H9 (cell line): ENCODE results near the gene SIGLEC12. TPM values are rescaled to one million over a fixed set of nuclear protein-coding genes. Genes with fewer than 3 reads are reported as not detected.

ENCODE experiments used
- DNase-seq: peaks from one replicate; pipeline ENCODE4 v3.0.0-alpha.2; 2017
- H2AFZ ChIP-seq: one replicate; pipeline ENCODE4 v1.6.1; 2013; ENCODE audit warnings: mild to moderate bottlenecking, low read length, control low read depth, moderate library complexity
- H2AK5ac ChIP-seq: 2 replicates; pipeline ENCODE4 v1.6.1; 2013; ENCODE audit warnings: low read length, control low read depth, mixed read lengths; ENCODE audit not compliant: insufficient read length
- H2BK120ac ChIP-seq: one replicate; pipeline ENCODE4 v1.6.1; 2013; ENCODE audit warnings: low read depth, mild to moderate bottlenecking, low read length, control low read depth, inconsistent platforms; ENCODE audit not compliant: poor library complexity, severe bottlenecking
- H2BK12ac ChIP-seq: 2 replicates; pipeline ENCODE4 v1.6.1; 2013; ENCODE audit warnings: low read length, control low read depth, mixed read lengths, low read depth; ENCODE audit not compliant: insufficient read length
- H2BK15ac ChIP-seq: 2 replicates; pipeline ENCODE4 v1.6.1; 2013; ENCODE audit warnings: low read depth, low read length, control low read depth
- H2BK20ac ChIP-seq: one replicate; pipeline ENCODE4 v1.6.1; 2013; ENCODE audit warnings: low read depth, mild to moderate bottlenecking, low read length, control low read depth, inconsistent platforms; ENCODE audit not compliant: poor library complexity, severe bottlenecking
- H2BK5ac ChIP-seq: 2 replicates; pipeline ENCODE4 v1.6.1; 2013; ENCODE audit warnings: low read length, control low read depth, mixed read lengths; ENCODE audit not compliant: insufficient read length
- H3K14ac ChIP-seq: 2 replicates; pipeline ENCODE4 v1.6.1; 2013; ENCODE audit warnings: low read length, control low read depth; ENCODE audit not compliant: insufficient read depth
- H3K18ac ChIP-seq: 2 replicates; pipeline ENCODE4 v1.6.1; 2013; ENCODE audit warnings: low read depth, mild to moderate bottlenecking, mixed read lengths, low read length, control low read depth; ENCODE audit not compliant: insufficient read length
- H3K23ac ChIP-seq: 2 replicates; pipeline ENCODE4 v1.6.1; 2013; ENCODE audit warnings: low read length, control low read depth, mixed read lengths, low read depth; ENCODE audit not compliant: insufficient read length
- H3K23me2 ChIP-seq: 2 replicates; pipeline ENCODE4 v1.6.1; 2013; ENCODE audit warnings: low read depth, mild to moderate bottlenecking, mixed read lengths, low read length, control low read depth; ENCODE audit not compliant: insufficient read length, poor library complexity, severe bottlenecking
- H3K27ac ChIP-seq: 2 replicates; pipeline ENCODE4 v1.5.1; 2013; ENCODE audit warnings: low read length, control low read depth, mixed read lengths, low read depth; ENCODE audit not compliant: insufficient read length
- H3K27me3 ChIP-seq: 2 replicates; pipeline ENCODE4 v1.6.1; 2013; ENCODE audit warnings: low read length, control low read depth, inconsistent platforms; ENCODE audit not compliant: insufficient read depth
- H3K4ac ChIP-seq: 2 replicates; pipeline ENCODE4 v1.6.1; 2013; ENCODE audit warnings: low read depth, mild to moderate bottlenecking, control low read depth, inconsistent platforms, low read length, moderate library complexity
- H3K4me1 ChIP-seq: 2 replicates; pipeline ENCODE4 v1.6.1; 2013; ENCODE audit warnings: low read length, control low read depth, inconsistent platforms; ENCODE audit not compliant: insufficient read depth
- H3K4me2 ChIP-seq: 2 replicates; pipeline ENCODE4 v1.6.1; 2013; ENCODE audit warnings: low read length, control low read depth, mixed read lengths; ENCODE audit not compliant: insufficient read length, insufficient read depth
- H3K56ac ChIP-seq: 2 replicates; pipeline ENCODE4 v1.6.1; 2013; ENCODE audit warnings: low read depth, mild to moderate bottlenecking, mixed read lengths, low read length, control low read depth; ENCODE audit not compliant: insufficient read length
- H3K79me1 ChIP-seq: 2 replicates; pipeline ENCODE4 v1.6.1; 2013; ENCODE audit warnings: low read depth, mild to moderate bottlenecking, moderate library complexity, low read length, control low read depth, inconsistent platforms; ENCODE audit not compliant: insufficient read depth, poor library complexity, severe bottlenecking
- H3K79me2 ChIP-seq: 2 replicates; pipeline ENCODE4 v1.6.1; 2013; ENCODE audit warnings: low read length, control low read depth, inconsistent platforms; ENCODE audit not compliant: insufficient read depth
- H3K9ac ChIP-seq: 2 replicates; pipeline ENCODE4 v1.6.1; 2013; ENCODE audit warnings: low read length, control low read depth, mixed read lengths; ENCODE audit not compliant: insufficient read length; ENCODE audit errors: extremely low read depth
- H3K9me3 ChIP-seq: one replicate; pipeline ENCODE4 v1.6.1; 2013; ENCODE audit warnings: low read depth, low read length, inconsistent platforms; ENCODE audit not compliant: control insufficient read depth
- H3T11ph ChIP-seq: one replicate; pipeline ENCODE4 v1.6.1; 2013; ENCODE audit warnings: mild to moderate bottlenecking, low read length, control low read depth, inconsistent platforms
- H4K20me1 ChIP-seq: one replicate; pipeline ENCODE4 v1.6.1; 2013; ENCODE audit not compliant: control insufficient read depth, insufficient read length, insufficient read depth
- H4K5ac ChIP-seq: 2 replicates; pipeline ENCODE4 v1.6.1; 2013; ENCODE audit warnings: low read depth, mild to moderate bottlenecking, mixed read lengths, low read length, control low read depth; ENCODE audit not compliant: insufficient read length
- H4K8ac ChIP-seq: replicated peaks from 2 replicates; pipeline ENCODE4 v1.6.1; 2013; ENCODE audit warnings: low read length, control low read depth, mixed read lengths, low read depth; ENCODE audit not compliant: insufficient read length
- H4K91ac ChIP-seq: 2 replicates; pipeline ENCODE4 v1.6.1; 2013; ENCODE audit warnings: low read depth, mild to moderate bottlenecking, moderate library complexity, mixed read lengths, low read length, control low read depth; ENCODE audit not compliant: insufficient read length
- H3K27ac Mint-ChIP-seq, 3 experiments: 2 replicates in 2 of 3; 3 replicates in 1 of 3; pipeline ENCODE4 v1.8.0; 2020 to 2021; ENCODE audit warnings: mixed read lengths in 3 of 3, mild to moderate bottlenecking in 1 of 3, moderate library complexity in 1 of 3
- H3K27me3 Mint-ChIP-seq: 2 replicates; pipeline ENCODE4 v1.8.0; 2021; ENCODE audit warnings: low read depth, mild to moderate bottlenecking, moderate library complexity, mixed read lengths
- H3K36me3 Mint-ChIP-seq, 3 experiments: 2 replicates in 2 of 3; 3 replicates in 1 of 3; pipeline ENCODE4 v1.8.0; 2020 to 2021; ENCODE audit warnings: low read depth in 3 of 3, mixed read lengths in 3 of 3; ENCODE audit not compliant: insufficient read depth in 1 of 3
- H3K4me1 Mint-ChIP-seq, 2 experiments: 2 replicates each; pipeline ENCODE4 v1.8.0; 2020; ENCODE audit warnings: mixed read lengths in 2 of 2
- H3K4me3 Mint-ChIP-seq, 2 experiments: 2 replicates in 1 of 2; 3 replicates in 1 of 2; pipeline ENCODE4 v1.8.0; 2020 to 2021; ENCODE audit warnings: mild to moderate bottlenecking in 2 of 2, mixed read lengths in 2 of 2, moderate library complexity in 1 of 2
- H3K9me3 Mint-ChIP-seq, 2 experiments: 2 replicates in 1 of 2; 3 replicates in 1 of 2; pipeline ENCODE4 v1.8.0; 2020; ENCODE audit warnings: mild to moderate bottlenecking in 2 of 2, mixed read lengths in 2 of 2, moderate library complexity in 1 of 2
- CTCF ChIP-seq: fragments of 200-600 bp; sonication (generic); conservative IDR thresholded peaks from 3 replicates; pipeline ENCODE4 v1.8.0; 2021; ENCODE audit warnings: antibody characterized with exemption, mild to moderate bottlenecking
- WGBS: extraction: QIAGEN DNeasy Blood & Tissue Kit; methylation state at CpG from one replicate; pipeline ENCODE4 v1.1.7; 2013; ENCODE audit warnings: missing lambda C conversion rate, low lambda C conversion rate, mixed read lengths; ENCODE audit not compliant: insufficient read length; ENCODE audit errors: extremely low coverage; 5-methylcytosine and 5-hydroxymethylcytosine counted together
- total RNA-seq: library from RNA; stranded (reverse); gene quantifications from 2 replicates; pipeline ENCODE4 v1.2.1, GENCODE V29; 2021

The SIGLEC12 gene
- total RNA-seq, 1 experiment from 2014 or later: not detected

DNA sequence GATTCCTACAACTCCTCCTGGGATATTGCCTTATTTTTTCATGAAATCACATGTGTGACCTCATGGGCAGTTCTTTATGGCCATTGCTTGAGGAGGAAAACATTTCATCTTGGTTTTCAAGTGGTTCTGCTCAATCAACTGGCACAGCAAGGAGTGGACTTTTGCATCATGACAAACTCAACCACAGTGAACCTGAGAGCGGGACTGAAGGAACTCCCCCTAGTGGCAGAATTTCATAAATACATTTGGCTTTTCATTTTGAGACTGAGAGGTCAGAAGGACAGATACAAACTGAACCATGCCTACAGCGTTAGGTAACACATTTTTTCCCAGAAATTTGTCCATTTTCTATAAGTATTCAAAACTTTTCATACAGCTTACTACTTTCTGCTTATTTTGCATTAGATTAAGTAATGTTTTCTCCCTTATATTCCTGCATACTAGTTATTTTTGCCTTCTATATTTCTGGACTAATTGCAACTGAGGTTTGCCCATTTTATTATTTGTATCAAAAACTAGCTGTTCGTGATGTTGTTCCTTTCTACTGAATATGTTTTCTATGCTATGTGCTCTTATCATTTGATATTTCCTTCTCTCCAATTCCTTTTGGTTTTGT is 13.4 kb upstream of the SIGLEC12 start:
- Histone ChIP-seq H2BK15ac (no peak overlapping the region), H2BK12ac (no peak overlapping the region), H3K4me1 (no peaks in the 10 kb centered on the region), H2BK5ac (no peak overlapping the region), H3K79me1 (no peaks in the 10 kb centered on the region), H3K27ac (no peak overlapping the region), H3K27me3 (no peaks in the 10 kb centered on the region), H3K18ac (no peak overlapping the region), H3K23me2 (no peaks in the 10 kb centered on the region), H3K79me2 (no peaks in the 10 kb centered on the region), H2BK20ac (no peak overlapping the region), H3T11ph (no peak overlapping the region), H2AFZ (no peak overlapping the region), H4K91ac (no peak overlapping the region), H3K14ac (no peak overlapping the region), H3K9me3 (no peaks in the 10 kb centered on the region), H3K56ac (no peak overlapping the region), H3K4me2 (no peak overlapping the region), H4K8ac (no peak overlapping the region), H3K4ac (no peak overlapping the region), H3K23ac (no peak overlapping the region), H4K5ac (no peak overlapping the region), H2BK120ac (no peak overlapping the region), H2AK5ac (no peak overlapping the region), H3K9ac (no peak overlapping the region), H4K20me1 (no peaks in the 10 kb centered on the region)
- Mint-ChIP-seq H3K27ac (no peak overlapping the region), H3K4me1 (no peaks in the 10 kb centered on the region), H3K4me3 (no peak overlapping the region), H3K9me3 (peaks cover 33 to 84% of the 10 kb centered on the region in 2 experiments), H3K36me3 (peaks cover 0 to 4% (median 2%) of the 10 kb centered on the region in 3 experiments; a peak in 1 of 7 replicates), H3K27me3 (peaks cover 22% of the 10 kb centered on the region)
- no CpG with 5 or more reads among the region's 3 CpGs for WGBS
- peak; percentile 78 for TF ChIP-seq CTCF
- no peak for DNase-seq
